Measurements from ENCODE around the gene TSPAN9.

TSPAN9 gene

GRCh38 chr12:3167636-3168035 lies 90.5 kb downstream of the TSPAN9 start:
- no peak for DNase-seq

GRCh38 chr12:3168223-3169221 lies 91.3 kb downstream of the TSPAN9 start:
- DNase-seq = no peak

- no peak for DNase-seq
These were observed 93.4 kb downstream of the TSPAN9 start for GRCh38 chr12:3170423-3171194.

GRCh38 chr12:3171195-3171591 lies 94.0 kb downstream of the TSPAN9 start:
- DNase-seq = no peak

- no peak for DNase-seq
These were observed 95.2 kb downstream of the TSPAN9 start for GRCh38 chr12:3172124-3173007.

- no peak for DNase-seq
These were observed 95.9 kb downstream of the TSPAN9 start for GRCh38 chr12:3173008-3173553.

- DNase-seq = no peak
These were observed 96.7 kb downstream of the TSPAN9 start for GRCh38 chr12:3173912-3174311.

- DNase-seq = no peak
These were observed 98.1 kb downstream of the TSPAN9 start for GRCh38 chr12:3175238-3175637.

GRCh38 chr12:3176754-3177153 lies 99.6 kb downstream of the TSPAN9 start:
- DNase-seq = no peak

- no peak for DNase-seq
These were observed 100.7 kb downstream of the TSPAN9 start for GRCh38 chr12:3177778-3178425.

- DNase-seq = no peak
These were observed 101.6 kb downstream of the TSPAN9 start for GRCh38 chr12:3178671-3179313.

- DNase-seq = no peak
These were observed 102.6 kb downstream of the TSPAN9 start for GRCh38 chr12:3179731-3180130.

- DNase-seq = no peak
These were observed 105.2 kb downstream of the TSPAN9 start for GRCh38 chr12:3182426-3182825.

GRCh38 chr12:3184485-3184884 lies 107.3 kb downstream of the TSPAN9 start:
- DNase-seq = no peak

GRCh38 chr12:3185260-3185870 lies 108.2 kb downstream of the TSPAN9 start:
- DNase-seq = no peak

GRCh38 chr12:3186546-3187215 lies 109.5 kb downstream of the TSPAN9 start:
- DNase-seq = no peak

GRCh38 chr12:3187846-3188770 lies 110.9 kb downstream of the TSPAN9 start:
- no peak for DNase-seq

- no peak for DNase-seq
These were observed 112.1 kb downstream of the TSPAN9 start for GRCh38 chr12:3189282-3189681.

- DNase-seq = no peak
These were observed 112.9 kb downstream of the TSPAN9 start for GRCh38 chr12:3190101-3190500.
